ENCODE results near the gene NEIL1. TPM values are rescaled to one million over a fixed set of nuclear protein-coding genes. Genes with fewer than 3 reads are reported as not detected.

NEIL1 gene
- total RNA-seq, 1 donor from 2014 or later = 34.0 TPM

DNA sequence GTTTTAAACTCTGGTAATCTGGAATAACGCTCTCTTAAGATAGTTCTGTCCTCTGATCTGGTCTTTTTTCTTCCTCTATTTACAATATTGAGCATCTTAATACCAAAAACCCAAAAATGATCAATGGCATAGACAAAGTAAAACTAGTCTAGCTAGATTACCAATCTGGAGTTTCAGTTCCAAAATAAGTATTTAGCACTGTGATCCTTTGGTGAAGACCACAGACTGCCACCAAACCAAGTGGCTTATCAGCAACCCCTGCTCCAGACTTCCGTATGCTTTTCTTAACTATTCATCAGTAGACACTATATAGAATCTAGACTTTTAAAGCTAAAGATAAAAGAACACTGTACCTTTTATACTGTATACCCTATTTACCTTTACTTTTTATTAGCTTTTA is 57.1 kb downstream of the NEIL1 start:
- peaks cover 40% of the 10 kb centered on the region for H3K36me3 Mint-ChIP-seq (ENCODE audit: unreplicated experiment)
- H3K27ac Mint-ChIP-seq (ENCODE audit: unreplicated experiment) = no peak overlapping the region
- no peak for DNase-seq (ENCODE audit: extremely low spot score, unreplicated experiment)
- H3K9me3 Mint-ChIP-seq (ENCODE audit: unreplicated experiment) = no peaks in the 10 kb centered on the region
- H3K27me3 Mint-ChIP-seq (ENCODE audit: unreplicated experiment) = no peaks in the 10 kb centered on the region
- no peaks in the 10 kb centered on the region for H3K4me1 Mint-ChIP-seq (ENCODE audit: unreplicated experiment)
- TF ChIP-seq, protein P1, sequence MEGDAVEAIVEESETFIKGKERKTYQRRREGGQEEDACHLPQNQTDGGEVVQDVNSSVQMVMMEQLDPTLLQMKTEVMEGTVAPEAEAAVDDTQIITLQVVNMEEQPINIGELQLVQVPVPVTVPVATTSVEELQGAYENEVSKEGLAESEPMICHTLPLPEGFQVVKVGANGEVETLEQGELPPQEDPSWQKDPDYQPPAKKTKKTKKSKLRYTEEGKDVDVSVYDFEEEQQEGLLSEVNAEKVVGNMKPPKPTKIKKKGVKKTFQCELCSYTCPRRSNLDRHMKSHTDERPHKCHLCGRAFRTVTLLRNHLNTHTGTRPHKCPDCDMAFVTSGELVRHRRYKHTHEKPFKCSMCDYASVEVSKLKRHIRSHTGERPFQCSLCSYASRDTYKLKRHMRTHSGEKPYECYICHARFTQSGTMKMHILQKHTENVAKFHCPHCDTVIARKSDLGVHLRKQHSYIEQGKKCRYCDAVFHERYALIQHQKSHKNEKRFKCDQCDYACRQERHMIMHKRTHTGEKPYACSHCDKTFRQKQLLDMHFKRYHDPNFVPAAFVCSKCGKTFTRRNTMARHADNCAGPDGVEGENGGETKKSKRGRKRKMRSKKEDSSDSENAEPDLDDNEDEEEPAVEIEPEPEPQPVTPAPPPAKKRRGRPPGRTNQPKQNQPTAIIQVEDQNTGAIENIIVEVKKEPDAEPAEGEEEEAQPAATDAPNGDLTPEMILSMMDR (IDR thresholded peaks at IDR 0.05) = no peak
- H3K4me3 Mint-ChIP-seq (ENCODE audit: unreplicated experiment) = no peak overlapping the region

Small RNA genes lying within 50 kb of the gene (microRNA-seq; reads per million reads assigned to microRNA genes)
- not detected for gene MIR631 (ENCODE audit: unreplicated experiment)

Other genes with a start within 250 kb of the NEIL1 start
- 19.4 and 20.1 TPM in 2 replicates for gene C15orf39, start 145.2 kb upstream of the NEIL1 start, total RNA-seq
- gene GOLGA6C, start 88.7 kb upstream of the NEIL1 start, total RNA-seq = not detected in 2 replicates
- not detected in 2 replicates for gene GOLGA6D, start 64.2 kb upstream of the NEIL1 start, total RNA-seq
- gene COMMD4, start 11.0 kb upstream of the NEIL1 start, total RNA-seq = 96.6 and 99.0 TPM in 2 replicates
- 174 and 219 TPM in 2 replicates for gene MAN2C1, start 21.6 kb downstream of the NEIL1 start, total RNA-seq
- gene SIN3A, start 104.7 kb downstream of the NEIL1 start, total RNA-seq = 65.2 and 65.4 TPM in 2 replicates
- 50.1 and 53.4 TPM in 2 replicates for gene PTPN9, start 232.3 kb downstream of the NEIL1 start, total RNA-seq

All from osteocyte (in vitro differentiated cells).